A673 (cell line): Measurements from ENCODE around the gene SEMA5A. TPM values are rescaled to one million over a fixed set of nuclear protein-coding genes. Genes with fewer than 3 reads are reported as not detected.

Experiments
- BruUV-seq: library from RNA; stranded (reverse); fragments of 400-500 nt; replicated peaks from 2 replicates; lab custom pipeline; 2021; lab: Mats Ljungman, UMichigan
- CTCF ChIA-PET: fragments of 300-600 bp; sonication (Branson Sonifier 250); formaldehyde crosslinking; loops from one replicate; lab custom pipeline; 2022; ENCODE audit warnings: antibody characterized with exemption; lab: Charles Lee
- POLR2A ChIA-PET: fragments of 300-600 bp; sonication (Branson Sonifier 250); formaldehyde crosslinking; loops from one replicate; lab custom pipeline; 2022; ENCODE audit warnings: antibody characterized with exemption; ENCODE audit not compliant: low non-redundant PET; lab: Charles Lee
- DNase-seq: peaks from one replicate; pipeline ENCODE4 v3.0.0-alpha.2; 2015; ENCODE audit warnings: low spot score
- H3K27ac ChIP-seq: fragments of 200-600 bp; sonication (generic); 2 replicates; pipeline ENCODE4 v1.5.1; 2016; ENCODE audit warnings: mixed run types, low read depth, mild to moderate bottlenecking, mixed read lengths, antibody characterized with exemption, low read length; ENCODE audit not compliant: poor library complexity, severe bottlenecking
- H3K27me3 ChIP-seq: fragments of 200-600 bp; sonication (generic); replicated peaks from 2 replicates; pipeline ENCODE4 v1.6.1; 2017; ENCODE audit warnings: mixed run types, low read depth, mild to moderate bottlenecking, mixed read lengths, antibody characterized with exemption, low read length; ENCODE audit not compliant: insufficient read depth, poor library complexity
- H3K36me3 ChIP-seq: fragments of 200-600 bp; sonication (generic); 2 replicates; pipeline ENCODE4 v1.6.1; 2016; ENCODE audit warnings: mixed run types, mild to moderate bottlenecking, mixed read lengths, antibody characterized with exemption, low read length; ENCODE audit not compliant: insufficient read depth, poor library complexity, severe bottlenecking
- H3K4me1 ChIP-seq: fragments of 200-600 bp; sonication (generic); 2 replicates; pipeline ENCODE4 v1.6.1; 2017; ENCODE audit warnings: mixed run types, mild to moderate bottlenecking, mixed read lengths, antibody characterized with exemption, low read length; ENCODE audit not compliant: insufficient read depth, poor library complexity, severe bottlenecking
- H3K4me3 ChIP-seq: fragments of 200-600 bp; sonication (generic); 2 replicates; pipeline ENCODE4 v1.5.1; 2016; ENCODE audit warnings: low read depth, mixed run types, mild to moderate bottlenecking, mixed read lengths, low read length; ENCODE audit not compliant: poor library complexity, severe bottlenecking
- H3K9me3 ChIP-seq: fragments of 200-600 bp; sonication (generic); 2 replicates; pipeline ENCODE4 v1.6.1; 2016; ENCODE audit warnings: mixed run types, low read depth, mild to moderate bottlenecking, mixed read lengths, antibody characterized with exemption, low read length; ENCODE audit not compliant: poor library complexity, severe bottlenecking
- EZH2 ChIP-seq: fragments of 200-600 bp; sonication (generic); IDR thresholded peaks from 2 replicates; pipeline ENCODE4 v1.6.1; 2017; ENCODE audit warnings: borderline replicate concordance, low read depth, mild to moderate bottlenecking, mixed read lengths, antibody characterized with exemption, low read length; ENCODE audit not compliant: poor library complexity, severe bottlenecking
- intact Hi-C: fragments of 100-400 bp; cut with micrococcal nuclease; formaldehyde crosslinking; loops from one replicate; pipeline ENCODE4 v1.10.0; 2022; ENCODE audit not compliant: unreplicated experiment
- total RNA-seq: library from RNA; stranded (reverse); gene quantifications from 2 replicates; pipeline ENCODE4 v1.2.3, GENCODE V29; 2021
- TF ChIP-seq, protein P1 (sequence below): fragments of 300-800, 200-600 bp; sonication (generic); conservative IDR thresholded peaks from 2 replicates; pipeline ENCODE4 v1.5.1; 2017; ENCODE audit warnings: low read depth, mild to moderate bottlenecking, antibody characterized with exemption, low read length, moderate library complexity, mixed read lengths

Gene SEMA5A
- total RNA-seq, 1 experiment from 2014 or later: 0.17 TPM

DNA sequence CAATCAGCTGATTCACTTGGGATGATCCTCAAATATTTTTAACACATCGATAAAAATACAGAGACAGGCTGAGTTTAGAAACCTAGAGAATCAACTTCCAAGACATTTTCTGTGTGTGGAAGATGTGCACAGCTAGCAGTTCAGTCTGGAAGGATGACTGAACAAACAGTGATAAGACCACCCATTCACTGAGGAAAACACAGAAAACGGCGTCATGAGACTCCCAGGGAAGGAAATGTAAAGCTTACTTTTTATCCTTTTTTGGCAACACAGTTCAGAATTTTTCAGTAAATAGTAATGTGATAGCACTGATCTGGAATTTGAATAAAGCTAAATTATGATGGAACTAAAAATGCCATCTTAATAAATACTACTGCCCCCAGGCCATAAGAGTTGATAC lies 277.6 kb downstream of the SEMA5A start:
- Histone ChIP-seq H3K27me3 (no peaks in the 10 kb centered on the region), H3K27ac (no peak overlapping the region), H3K4me1 (no peaks in the 10 kb centered on the region), H3K4me3 (no peak overlapping the region), H3K9me3 (peaks cover 2% of the 10 kb centered on the region), H3K36me3 (no peaks in the 10 kb centered on the region)
- CTCF ChIA-PET: no interaction called here
- POLR2A ChIA-PET: interaction anchor here (0.6 kb wide), 1 partner anchor 90 kb away, joined by 12 read pairs; no protein-coding TSS in a partner anchor
- intact Hi-C loops: no loop called here
- TF ChIP-seq EZH2: no peak
- TF ChIP-seq, protein P1, sequence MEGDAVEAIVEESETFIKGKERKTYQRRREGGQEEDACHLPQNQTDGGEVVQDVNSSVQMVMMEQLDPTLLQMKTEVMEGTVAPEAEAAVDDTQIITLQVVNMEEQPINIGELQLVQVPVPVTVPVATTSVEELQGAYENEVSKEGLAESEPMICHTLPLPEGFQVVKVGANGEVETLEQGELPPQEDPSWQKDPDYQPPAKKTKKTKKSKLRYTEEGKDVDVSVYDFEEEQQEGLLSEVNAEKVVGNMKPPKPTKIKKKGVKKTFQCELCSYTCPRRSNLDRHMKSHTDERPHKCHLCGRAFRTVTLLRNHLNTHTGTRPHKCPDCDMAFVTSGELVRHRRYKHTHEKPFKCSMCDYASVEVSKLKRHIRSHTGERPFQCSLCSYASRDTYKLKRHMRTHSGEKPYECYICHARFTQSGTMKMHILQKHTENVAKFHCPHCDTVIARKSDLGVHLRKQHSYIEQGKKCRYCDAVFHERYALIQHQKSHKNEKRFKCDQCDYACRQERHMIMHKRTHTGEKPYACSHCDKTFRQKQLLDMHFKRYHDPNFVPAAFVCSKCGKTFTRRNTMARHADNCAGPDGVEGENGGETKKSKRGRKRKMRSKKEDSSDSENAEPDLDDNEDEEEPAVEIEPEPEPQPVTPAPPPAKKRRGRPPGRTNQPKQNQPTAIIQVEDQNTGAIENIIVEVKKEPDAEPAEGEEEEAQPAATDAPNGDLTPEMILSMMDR: no peak
- BruUV-seq: no TSS peak
- DNase-seq: no peak

DNA sequence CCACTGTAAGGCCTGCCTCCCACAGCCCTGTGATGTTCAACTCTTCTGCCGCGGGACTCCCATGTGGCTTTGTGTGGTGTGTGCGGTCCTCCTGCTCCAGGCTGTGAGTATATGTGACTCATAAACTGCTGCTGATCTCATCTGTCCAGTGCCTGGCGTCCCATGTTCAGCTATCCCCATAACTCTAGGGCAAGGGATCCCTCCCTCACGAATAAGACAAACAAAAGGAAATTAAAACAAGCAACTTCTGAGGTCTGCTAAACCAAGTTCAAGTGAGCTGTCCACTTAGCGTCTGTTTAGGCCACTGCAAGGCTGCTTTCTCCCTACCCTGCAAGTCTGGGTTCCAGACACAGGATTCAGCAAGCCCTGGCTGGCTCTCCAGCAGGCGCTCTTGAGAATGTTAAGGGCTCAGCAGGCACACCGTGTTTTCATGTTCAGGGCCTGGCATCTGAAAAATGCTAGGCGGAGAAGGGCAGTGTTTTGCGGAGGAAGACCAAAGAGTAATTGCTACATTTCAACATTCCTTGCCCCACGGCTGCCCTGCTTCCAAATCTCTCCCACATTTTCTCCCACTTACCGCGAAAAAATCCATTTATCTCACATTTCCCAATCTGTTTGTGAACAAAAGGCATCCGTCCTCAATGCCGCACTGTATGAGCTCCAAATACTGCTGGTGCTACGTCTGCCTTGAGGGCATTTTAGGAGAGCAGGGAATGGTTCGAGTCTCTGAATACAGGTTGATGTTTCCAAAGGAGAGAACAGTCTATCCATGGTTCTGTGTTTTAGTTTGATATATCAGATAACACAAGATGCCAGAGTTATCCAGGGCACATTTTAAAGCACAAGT lies 280.2 kb downstream of the SEMA5A start:
- H3K4me3 ChIP-seq: no peak overlapping the region
- no peak overlapping the region for H3K27ac ChIP-seq
- peaks cover 5% of the 10 kb centered on the region for H3K9me3 ChIP-seq
- intact Hi-C loops: no loop called here
- ChIA-PET POLR2A (no interaction called here), CTCF (no interaction called here)
- H3K27me3 ChIP-seq: no peaks in the 10 kb centered on the region
- DNase-seq: no peak
- BruUV-seq: no TSS peak
- no peaks in the 10 kb centered on the region for H3K36me3 ChIP-seq
- TF ChIP-seq EZH2: no peak
- TF ChIP-seq, protein P1: no peak
- no peaks in the 10 kb centered on the region for H3K4me1 ChIP-seq

DNA sequence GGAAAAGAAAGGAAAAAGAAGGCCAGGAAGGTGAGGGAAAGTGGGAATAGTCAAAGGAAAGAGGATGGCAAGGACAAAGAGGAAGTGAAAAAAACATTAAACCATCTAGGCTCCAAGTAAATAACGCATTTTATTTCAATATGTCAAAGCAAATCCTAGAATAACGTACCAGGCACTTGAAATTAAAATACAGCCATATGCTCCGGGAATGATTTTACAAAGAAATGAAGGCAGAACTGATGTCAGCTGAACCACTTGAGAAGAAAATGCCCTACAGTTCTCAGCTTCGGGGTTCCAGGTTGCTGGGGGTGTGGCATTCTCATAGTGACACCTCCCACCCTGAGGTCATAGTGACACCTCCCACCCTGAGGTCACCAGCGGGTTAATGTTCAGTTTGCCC lies 281.6 kb downstream of the SEMA5A start:
- ChIA-PET POLR2A (no interaction called here), CTCF (no interaction called here)
- no peaks in the 10 kb centered on the region for H3K27me3 ChIP-seq
- no peak overlapping the region for H3K4me3 ChIP-seq
- BruUV-seq: no TSS peak
- DNase-seq: no peak
- H3K4me1 ChIP-seq: no peaks in the 10 kb centered on the region
- intact Hi-C loops: no loop called here
- TF ChIP-seq EZH2: no peak
- TF ChIP-seq, protein P1: no peak
- no peak overlapping the region for H3K27ac ChIP-seq
- peaks cover 5% of the 10 kb centered on the region for H3K9me3 ChIP-seq
- H3K36me3 ChIP-seq: no peaks in the 10 kb centered on the region
